Measurements from ENCODE around the gene C8B. TPM values are rescaled to one million over a fixed set of nuclear protein-coding genes. Genes with fewer than 3 reads are reported as not detected.

Gene C8B
- total RNA-seq, 1 experiment from 2014 or later: not detected

- Histone ChIP-seq H2BK5ac (ENCODE audit: insufficient read length, low read length) (no peak overlapping the region), H3K79me2 (ENCODE audit: insufficient read depth, low read length) (no peaks in the 10 kb centered on the region), H4K91ac (ENCODE audit: insufficient read length, low read depth, low read length) (no peak overlapping the region), H3K14ac (ENCODE audit: insufficient read depth, low read length) (no peak overlapping the region), H2BK12ac (ENCODE audit: insufficient read length, low read depth, low read length) (no peak overlapping the region), H3K9ac (ENCODE audit: extremely low read depth, insufficient read length, low read length) (no peak overlapping the region), H4K20me1 (ENCODE audit: control insufficient read depth, insufficient read depth, insufficient read length) (no peaks in the 10 kb centered on the region), H3K23ac (ENCODE audit: insufficient read length, low read depth, low read length) (no peak overlapping the region), H2BK15ac (ENCODE audit: low read depth, low read length) (no peak overlapping the region), H2AK5ac (ENCODE audit: insufficient read length, low read length) (no peak overlapping the region), H4K5ac (ENCODE audit: insufficient read length, low read depth, low read length) (no peak overlapping the region), H3K4me1 (ENCODE audit: insufficient read depth, low read length) (no peaks in the 10 kb centered on the region), H2AFZ (ENCODE audit: low read length) (no peak overlapping the region), H3K27ac (ENCODE audit: insufficient read length, low read depth, low read length) (no peak overlapping the region), H3K56ac (ENCODE audit: insufficient read length, low read depth, low read length) (no peak overlapping the region), H3K18ac (ENCODE audit: insufficient read length, low read depth, low read length) (no peak overlapping the region), H3K27me3 (ENCODE audit: insufficient read depth, low read length) (no peaks in the 10 kb centered on the region), H3K4ac (ENCODE audit: low read depth, low read length) (no peak overlapping the region), H3K23me2 (ENCODE audit: insufficient read length, low read depth, low read length, poor library complexity, severe bottlenecking) (no peaks in the 10 kb centered on the region), H2BK20ac (ENCODE audit: low read depth, low read length, poor library complexity, severe bottlenecking) (no peak overlapping the region), H3K79me1 (ENCODE audit: insufficient read depth, low read depth, low read length, poor library complexity, severe bottlenecking) (no peaks in the 10 kb centered on the region), H2BK120ac (ENCODE audit: low read depth, low read length, poor library complexity, severe bottlenecking) (no peak overlapping the region), H3K9me3 (ENCODE audit: control insufficient read depth, low read depth, low read length) (no peaks in the 10 kb centered on the region), H3T11ph (ENCODE audit: low read length) (no peak overlapping the region), H3K4me2 (ENCODE audit: insufficient read depth, insufficient read length, low read length) (no peak overlapping the region), H4K8ac (replicated peaks; ENCODE audit: insufficient read length, low read depth, low read length) (no peak overlapping the region)
- no peak for TF ChIP-seq CTCF (conservative IDR thresholded peaks at IDR 0.05)
- Mint-ChIP-seq H3K4me3 (no peak overlapping the region), H3K36me3 (ENCODE audit: insufficient read depth in 1 of 3, low read depth in 3 of 3) (no peaks in the 10 kb centered on the region), H3K4me1 (peaks cover 0 to 3% of the 10 kb centered on the region in 2 experiments; a peak in 1 of 4 replicates), H3K27ac (no peak overlapping the region; a peak in 1 of 7 replicates), H3K27me3 (ENCODE audit: low read depth) (peaks cover 11% of the 10 kb centered on the region), H3K9me3 (no peaks in the 10 kb centered on the region)
- DNase-seq: no peak
- no CpG with 5 or more reads among the region's 6 CpGs for WGBS (ENCODE audit: extremely low coverage, insufficient read length, low lambda C conversion rate)
Observed at GRCh38 chr1:56897150-56898004, 68.4 kb downstream of the C8B start.

Data from H9 (cell line).